Calu3 (cell line): ENCODE results near the gene LRRC73. TPM values are rescaled to one million over a fixed set of nuclear protein-coding genes. Genes with fewer than 3 reads are reported as not detected.
"Not testable (repeated sequence)": the region's sequence is repeated elsewhere in the genome, so short reads cannot be mapped to it uniquely, and the experiment has no call there.

Experiments used
- BruUV-seq: library from RNA; stranded (reverse); fragments of 400-500 nt; replicated peaks from 2 replicates; lab custom pipeline; 2021; lab: Mats Ljungman, UMichigan
- CTCF ChIA-PET: fragments of 300-600 bp; sonication (Branson Sonifier 250); formaldehyde crosslinking; loops from one replicate; lab custom pipeline; 2022; ENCODE audit warnings: antibody characterized with exemption; lab: Charles Lee
- DNase-seq: peaks from one replicate; pipeline ENCODE4 v3.0.0; 2022
- H3K27ac Mint-ChIP-seq: one replicate; pipeline ENCODE4 v1.8.0; 2022; ENCODE audit warnings: mixed read lengths; ENCODE audit not compliant: unreplicated experiment
- H3K27me3 Mint-ChIP-seq: one replicate; pipeline ENCODE4 v1.8.0; 2022; ENCODE audit warnings: mixed read lengths; ENCODE audit not compliant: unreplicated experiment
- H3K36me3 Mint-ChIP-seq: one replicate; pipeline ENCODE4 v1.8.0; 2022; ENCODE audit warnings: mild to moderate bottlenecking, moderate library complexity, mixed read lengths; ENCODE audit not compliant: insufficient read depth, unreplicated experiment
- H3K4me1 Mint-ChIP-seq: one replicate; pipeline ENCODE4 v1.8.0; 2022; ENCODE audit warnings: mild to moderate bottlenecking, low read depth, mixed read lengths; ENCODE audit not compliant: unreplicated experiment
- H3K4me3 Mint-ChIP-seq: one replicate; pipeline ENCODE4 v1.8.0; 2022; ENCODE audit warnings: mild to moderate bottlenecking, low read depth, moderate library complexity, mixed read lengths; ENCODE audit not compliant: unreplicated experiment
- H3K9me3 Mint-ChIP-seq: one replicate; pipeline ENCODE4 v1.8.0; 2022; ENCODE audit warnings: low read depth, mixed read lengths; ENCODE audit not compliant: unreplicated experiment
- CTCF ChIP-seq: fragments of 200-600 bp; IDR thresholded peaks from one replicate; pipeline ENCODE4 v1.8.0; 2022; ENCODE audit warnings: antibody characterized with exemption; ENCODE audit not compliant: unreplicated experiment
- intact Hi-C: fragments of 100-400 bp; cut with micrococcal nuclease; formaldehyde crosslinking; loops from one replicate; pipeline ENCODE4 v1.10.0; 2022; ENCODE audit not compliant: unreplicated experiment
- total RNA-seq: library from RNA; stranded (reverse); gene quantifications from 2 replicates; pipeline ENCODE4 v1.2.3, GENCODE V29; 2022

Gene LRRC73
- total RNA-seq, 1 experiment from 2014 or later, result 0.50 TPM

GRCh38 chr6:43459535-43459934 is 50.6 kb downstream of the LRRC73 start:
- Mint-ChIP-seq H3K27ac (no peak overlapping the region), H3K27me3 (peaks cover 73% of the 10 kb centered on the region), H3K36me3 (peaks cover 26% of the 10 kb centered on the region), H3K9me3 (no peaks in the 10 kb centered on the region), H3K4me3 (no peak overlapping the region), H3K4me1 (peaks cover 17% of the 10 kb centered on the region)
- intact Hi-C loops, result no loop called here
- CTCF ChIA-PET, result interaction anchor here (0.5 to 0.9 kb wide), 4 partner anchors 12 to 613 kb away, joined by 3 to 8 read pairs (median 4); no protein-coding TSS in a partner anchor
- DNase-seq, result no peak
- no peak for TF ChIP-seq CTCF
- no TSS peak for BruUV-seq

GRCh38 chr6:43458154-43458553 is 52.0 kb downstream of the LRRC73 start:
- H3K9me3 Mint-ChIP-seq, H3K4me3 Mint-ChIP-seq, intact Hi-C loops, DNase-seq, H3K27ac Mint-ChIP-seq, BruUV-seq: not testable (repeated sequence)
- Mint-ChIP-seq H3K36me3 (peaks cover 39% of the 10 kb centered on the region), H3K27me3 (peaks cover 67% of the 10 kb centered on the region), H3K4me1 (peaks cover 17% of the 10 kb centered on the region)
- CTCF ChIA-PET, result interaction anchor here (0.7 to 1.1 kb wide), 3 partner anchors 20 to 25 kb away, joined by 3 to 5 read pairs (median 4); partner anchors contain the start of gene TJAP1

GRCh38 chr6:43457643-43458042 is 52.5 kb downstream of the LRRC73 start:
- no peak overlapping the region for H3K4me3 Mint-ChIP-seq
- intact Hi-C loops, result no loop called here
- H3K27me3 Mint-ChIP-seq, result peaks cover 62% of the 10 kb centered on the region
- H3K4me1 Mint-ChIP-seq, result peaks cover 17% of the 10 kb centered on the region
- no peak for DNase-seq
- CTCF ChIA-PET, result interaction anchor here (0.7 to 2.7 kb wide), 5 partner anchors 20 to 90 kb away, joined by 4 to 12 read pairs (median 5); partner anchors contain the start of gene TJAP1
- peaks cover 44% of the 10 kb centered on the region for H3K36me3 Mint-ChIP-seq
- BruUV-seq, result no TSS peak
- no peak for TF ChIP-seq CTCF
- H3K27ac Mint-ChIP-seq, result no peak overlapping the region
- no peaks in the 10 kb centered on the region for H3K9me3 Mint-ChIP-seq

Other genes with a start within 250 kb of the LRRC73 start
- not detected in 2 replicates for gene SLC22A7, start 212.1 kb downstream of the LRRC73 start, total RNA-seq
- gene CRIP3, start 201.5 kb downstream of the LRRC73 start, total RNA-seq, result 2.3 and 5.4 TPM in 2 replicates
- gene ZNF318, start 140.7 kb downstream of the LRRC73 start, total RNA-seq, result 14.7 and 15.8 TPM in 2 replicates
- gene ABCC10, start 82.8 kb downstream of the LRRC73 start, total RNA-seq, result 53.0 and 60.4 TPM in 2 replicates
- gene DLK2, start 54.8 kb downstream of the LRRC73 start, total RNA-seq, result 0.59 and 0.86 TPM in 2 replicates
- 70.7 and 72.3 TPM in 2 replicates for gene TJAP1, start 32.8 kb downstream of the LRRC73 start, total RNA-seq
- gene YIPF3, start 6.6 kb upstream of the LRRC73 start, total RNA-seq, result 127 and 133 TPM in 2 replicates
- 79.6 and 92.1 TPM in 2 replicates for gene POLR1C, start 6.7 kb upstream of the LRRC73 start, total RNA-seq
- 106 and 131 TPM in 2 replicates for gene XPO5, start 65.7 kb upstream of the LRRC73 start, total RNA-seq
- gene POLH, start 65.8 kb upstream of the LRRC73 start, total RNA-seq, result 25.7 and 31.9 TPM in 2 replicates
- 186 and 188 TPM in 2 replicates for gene GTPBP2, start 118.9 kb upstream of the LRRC73 start, total RNA-seq
- gene MAD2L1BP, start 125.5 kb upstream of the LRRC73 start, total RNA-seq, result 48.2 and 53.2 TPM in 2 replicates
- 0.15 and 0.19 TPM in 2 replicates for gene RSPH9, start 134.7 kb upstream of the LRRC73 start, total RNA-seq
- 88.8 and 106 TPM in 2 replicates for gene MRPS18A, start 177.4 kb upstream of the LRRC73 start, total RNA-seq